IMR-90 (cell line): ENCODE results near the gene RTN1. TPM values are rescaled to one million over a fixed set of nuclear protein-coding genes. Genes with fewer than 3 reads are reported as not detected.

Source experiments
- ATAC-seq: fragments of 200-7000 bp; cut with Tn5 transposase; 2 replicates; pipeline ENCODE4 v1.9.1; 2020; ENCODE audit warnings: low read depth, mild to moderate bottlenecking, moderate library complexity
- BruUV-seq: library from RNA; stranded (reverse); fragments of 400-500 nt; replicated peaks from 2 replicates; lab custom pipeline; 2021; lab: Mats Ljungman, UMichigan
- CTCF ChIA-PET: fragments of 300-600 bp; formaldehyde crosslinking; extraction: SDS; loops from one replicate; lab custom pipeline; 2021; ENCODE audit warnings: antibody characterized with exemption; lab: Yijun Ruan, JAX
- POLR2A ChIA-PET: fragments of 300-600 bp; sonication (Branson Sonifier 250); formaldehyde crosslinking; loops from one replicate; lab custom pipeline; 2022; ENCODE audit warnings: antibody characterized with exemption; ENCODE audit not compliant: unreplicated experiment; lab: Charles Lee
- DNase-seq: peaks from one replicate; pipeline ENCODE4 v3.0.0; 2013
- H2AFZ ChIP-seq: replicated peaks from 2 replicates; pipeline ENCODE3; 2013; ENCODE audit warnings: low read length, mild to moderate bottlenecking; ENCODE audit not compliant: poor library complexity
- H2AK5ac ChIP-seq: 2 replicates; pipeline ENCODE4 v1.6.1; 2013; ENCODE audit warnings: low read depth, low read length, inconsistent platforms
- H2AK9ac ChIP-seq: replicated peaks from 2 replicates; pipeline ENCODE3; 2013; ENCODE audit warnings: mild to moderate bottlenecking, low read depth, low read length, moderate library complexity; ENCODE audit not compliant: poor library complexity
- H2BK120ac ChIP-seq: 2 replicates; pipeline ENCODE4 v1.6.1; 2013; ENCODE audit warnings: low read depth, low read length, inconsistent platforms
- H2BK15ac ChIP-seq: 3 replicates; pipeline ENCODE4 v1.6.1; 2013; ENCODE audit warnings: low read depth, low read length, inconsistent platforms
- H2BK20ac ChIP-seq: 2 replicates; pipeline ENCODE4 v1.6.1; 2013; ENCODE audit warnings: low read depth, mild to moderate bottlenecking, inconsistent platforms, low read length, moderate library complexity
- H2BK5ac ChIP-seq: 2 replicates; pipeline ENCODE4 v1.6.1; 2013; ENCODE audit warnings: mild to moderate bottlenecking, low read depth, low read length, inconsistent platforms; ENCODE audit not compliant: poor library complexity, severe bottlenecking
- H3K14ac ChIP-seq: replicated peaks from 2 replicates; pipeline ENCODE4 v1.6.1; 2013; ENCODE audit warnings: low read depth, low read length, inconsistent platforms
- H3K18ac ChIP-seq: 2 replicates; pipeline ENCODE4 v1.6.1; 2013; ENCODE audit warnings: low read depth, low read length, control low read depth
- H3K23ac ChIP-seq: 2 replicates; pipeline ENCODE4 v1.6.1; 2013; ENCODE audit warnings: low read depth, low read length, inconsistent platforms
- H3K27ac ChIP-seq: 2 replicates; pipeline ENCODE4 v1.5.1; 2013; ENCODE audit warnings: mild to moderate bottlenecking, control low read depth, low read length; ENCODE audit not compliant: insufficient read depth
- H3K27me3 ChIP-seq: 2 replicates; pipeline ENCODE4 v1.6.1; 2013; ENCODE audit warnings: low read length; ENCODE audit not compliant: control insufficient read depth, insufficient read depth
- H3K36me3 ChIP-seq: 2 replicates; pipeline ENCODE4 v1.6.1; 2013; ENCODE audit warnings: low read length, mixed read lengths; ENCODE audit not compliant: control insufficient read depth, insufficient read depth
- H3K4ac ChIP-seq: 2 replicates; pipeline ENCODE4 v1.6.1; 2013; ENCODE audit warnings: low read depth, low read length, inconsistent platforms
- H3K4me1 ChIP-seq: 2 replicates; pipeline ENCODE4 v1.6.1; 2013; ENCODE audit warnings: low read length, mixed read lengths; ENCODE audit not compliant: control insufficient read depth, insufficient read depth
- H3K4me2 ChIP-seq: 2 replicates; pipeline ENCODE4 v1.6.1; 2013; ENCODE audit warnings: low read depth, mild to moderate bottlenecking, control low read depth, low read length, moderate library complexity
- H3K4me3 ChIP-seq: 2 replicates; pipeline ENCODE4 v1.5.1; 2013; ENCODE audit warnings: low read depth, mild to moderate bottlenecking, control low read depth, low read length, moderate library complexity; ENCODE audit not compliant: insufficient read depth
- H3K56ac ChIP-seq: 2 replicates; pipeline ENCODE4 v1.6.1; 2013; ENCODE audit warnings: low read length, inconsistent platforms; ENCODE audit not compliant: insufficient read depth; ENCODE audit errors: extremely low read depth
- H3K79me1 ChIP-seq, 2 experiments: 2 replicates each; pipeline ENCODE4 v1.6.1; 2013; ENCODE audit warnings: low read length in 2 of 2, inconsistent platforms in 1 of 2, low read depth in 1 of 2
- H3K9ac ChIP-seq: 2 replicates; pipeline ENCODE4 v1.6.1; 2013; ENCODE audit warnings: low read depth, low read length, control low read depth
- H3K9me1 ChIP-seq: 2 replicates; pipeline ENCODE4 v1.6.1; 2013; ENCODE audit warnings: low read length, inconsistent platforms; ENCODE audit not compliant: insufficient read depth
- H3K9me3 ChIP-seq: 2 replicates; pipeline ENCODE4 v1.6.1; 2013; ENCODE audit warnings: low read length; ENCODE audit not compliant: control insufficient read depth, insufficient read depth
- H4K20me1 ChIP-seq: 2 replicates; pipeline ENCODE4 v1.6.1; 2013; ENCODE audit warnings: low read length, inconsistent platforms; ENCODE audit not compliant: insufficient read depth
- H4K5ac ChIP-seq: 2 replicates; pipeline ENCODE4 v1.6.1; 2013; ENCODE audit warnings: mild to moderate bottlenecking, low read depth, low read length, control low read depth
- H4K8ac ChIP-seq, 2 experiments: 2 replicates each; pipeline ENCODE4 v1.6.1; 2013; ENCODE audit warnings: low read depth in 2 of 2, low read length in 2 of 2, control low read depth in 1 of 2, inconsistent platforms in 1 of 2
- H4K91ac ChIP-seq: 2 replicates; pipeline ENCODE4 v1.6.1; 2013; ENCODE audit warnings: low read depth, low read length, inconsistent platforms; ENCODE audit not compliant: insufficient read depth
- BHLHE40 ChIP-seq: fragments of 150-350 bp; IDR thresholded peaks from 2 replicates; pipeline ENCODE4 v1.6.1; 2016; ENCODE audit warnings: mild to moderate bottlenecking, low read depth, low read length
- CEBPB ChIP-seq: IDR thresholded peaks from 2 replicates; pipeline ENCODE4 v1.6.1; 2012; ENCODE audit warnings: low read depth, low read length, improper control_type of control experiment
- CHD1 ChIP-seq: IDR thresholded peaks from 2 replicates; pipeline ENCODE4 v1.6.1; 2012; ENCODE audit warnings: low read depth, low read length, improper control_type of control experiment
- FOS ChIP-seq: fragments of 150-350 bp; IDR thresholded peaks from 2 replicates; pipeline ENCODE4 v1.6.1; 2016; ENCODE audit warnings: low read depth, low read length
- MAFK ChIP-seq: IDR thresholded peaks from 2 replicates; pipeline ENCODE4 v1.6.1; 2012; ENCODE audit warnings: low read depth, low read length, improper control_type of control experiment
- MAZ ChIP-seq: IDR thresholded peaks from 2 replicates; pipeline ENCODE4 v1.6.1; 2012; ENCODE audit warnings: low read depth, mild to moderate bottlenecking, low read length, improper control_type of control experiment, moderate library complexity, borderline replicate concordance
- MXI1 ChIP-seq: IDR thresholded peaks from 2 replicates; pipeline ENCODE4 v1.6.1; 2012; ENCODE audit warnings: low read depth, mild to moderate bottlenecking, low read length, moderate library complexity, borderline replicate concordance
- NFE2L2 ChIP-seq: fragments of 150-350 bp; IDR thresholded peaks from 2 replicates; pipeline ENCODE4 v1.6.1; 2016; ENCODE audit warnings: low read depth, mild to moderate bottlenecking, low read length
- POLR2A ChIP-seq: IDR thresholded peaks from 2 replicates; pipeline ENCODE4 v1.6.1; 2012; ENCODE audit warnings: mild to moderate bottlenecking, low read depth, low read length
- RAD21 ChIP-seq: IDR thresholded peaks from 2 replicates; pipeline ENCODE4 v1.6.1; 2012; ENCODE audit warnings: low read length, improper control_type of control experiment
- RCOR1 ChIP-seq: IDR thresholded peaks from 2 replicates; pipeline ENCODE4 v1.6.1; 2012; ENCODE audit warnings: mild to moderate bottlenecking, low read length, improper control_type of control experiment; ENCODE audit not compliant: insufficient replicate concordance
- RFX5 ChIP-seq: IDR thresholded peaks from 2 replicates; pipeline ENCODE4 v1.8.0; 2012; ENCODE audit warnings: low read depth, mild to moderate bottlenecking, low read length, moderate library complexity
- SMC3 ChIP-seq: fragments of 150-350 bp; IDR thresholded peaks from 2 replicates; pipeline ENCODE4 v1.6.1; 2016; ENCODE audit warnings: low read depth, mild to moderate bottlenecking, antibody characterized with exemption, low read length, moderate library complexity
- WGBS, 2 experiments: methylation state at CpG; one replicate each; pipeline versions ENCODE4 v1.1.5 to v1.1.7; 2013; ENCODE audit warnings: missing lambda C conversion rate in 2 of 2; ENCODE audit not compliant: insufficient read length in 1 of 2; ENCODE audit errors: extremely low coverage in 2 of 2; 5-methylcytosine and 5-hydroxymethylcytosine counted together
- dilution Hi-C: fragments of 300-500 bp; cut with HindIII; formaldehyde crosslinking; loops from one replicate; pipeline ENCODE4 v1.14.3; 2018; ENCODE audit warnings: low sequenced_read_pairs; ENCODE audit not compliant: unreplicated experiment
- in situ Hi-C: fragments of 300-500 bp; cut with MboI; formaldehyde crosslinking; loops from 3 replicates; pipeline ENCODE4 v1.14.3; 2019; ENCODE audit warnings: low sequenced_read_pairs, inconsistent platforms, mixed read lengths
- intact Hi-C: fragments of 100-400 bp; cut with micrococcal nuclease; formaldehyde crosslinking; loops from 2 replicates; pipeline ENCODE4 v1.10.0; 2022
- polyA plus RNA-seq, 3 experiments: library from polyadenylated mRNA; depleted of rRNA; stranded (reverse); fragments of >200 nt; gene quantifications; 2 replicates each; pipeline ENCODE4 v1.2.3, GENCODE V29; 2012; ENCODE audit warnings: low replicate concordance in 1 of 3
- total RNA-seq: library from RNA; depleted of rRNA; stranded (reverse); fragments of >200 nt; gene quantifications from 2 replicates; pipeline ENCODE4 v1.2.3, GENCODE V29; 2012
- TF ChIP-seq, protein P1 (sequence below): fragments of 150-350 bp; IDR thresholded peaks from 2 replicates; pipeline ENCODE4 v1.6.1; 2016; ENCODE audit warnings: low read depth, mild to moderate bottlenecking, low read length, moderate library complexity, borderline replicate concordance
- TF ChIP-seq, protein P2 (sequence below): conservative IDR thresholded peaks from 2 replicates; pipeline ENCODE4 v1.5.1; 2012; ENCODE audit warnings: mild to moderate bottlenecking, low read depth, low read length, improper control_type of control experiment
- TF ChIP-seq, protein P3 (sequence below): fragments of 150-350 bp; IDR thresholded peaks from 2 replicates; pipeline ENCODE4 v1.6.1; 2017; ENCODE audit warnings: mild to moderate bottlenecking, antibody characterized with exemption, low read length, low read depth

The RTN1 gene
- total and polyA plus RNA-seq, 2 of the 4 experiments (the other 2 are of a cell fraction), result 0.18 to 0.46 TPM

DNA sequence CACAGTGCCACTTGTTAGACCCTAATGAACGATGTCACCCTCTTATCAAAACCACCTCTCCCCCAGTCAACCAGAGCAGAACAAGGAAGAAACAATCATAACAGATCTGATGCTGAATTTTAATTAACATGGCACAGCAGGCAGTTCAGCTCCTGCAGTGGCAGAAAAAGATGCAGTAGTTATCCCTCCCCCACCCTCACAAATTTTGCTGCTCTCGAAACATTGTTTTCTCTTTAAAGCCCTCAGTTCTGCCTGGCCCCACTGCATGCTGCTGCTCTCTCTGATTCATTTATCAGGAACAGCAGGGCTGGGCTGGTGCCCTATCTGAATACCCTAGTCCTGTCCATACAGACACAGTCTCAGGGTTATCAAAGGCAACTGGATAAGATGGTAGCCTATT is 306.2 kb downstream of the RTN1 start:
- TF ChIP-seq MXI1, result no peak
- no peak for TF ChIP-seq CHD1
- TF ChIP-seq SMC3, result no peak
- TF ChIP-seq, protein P1, sequence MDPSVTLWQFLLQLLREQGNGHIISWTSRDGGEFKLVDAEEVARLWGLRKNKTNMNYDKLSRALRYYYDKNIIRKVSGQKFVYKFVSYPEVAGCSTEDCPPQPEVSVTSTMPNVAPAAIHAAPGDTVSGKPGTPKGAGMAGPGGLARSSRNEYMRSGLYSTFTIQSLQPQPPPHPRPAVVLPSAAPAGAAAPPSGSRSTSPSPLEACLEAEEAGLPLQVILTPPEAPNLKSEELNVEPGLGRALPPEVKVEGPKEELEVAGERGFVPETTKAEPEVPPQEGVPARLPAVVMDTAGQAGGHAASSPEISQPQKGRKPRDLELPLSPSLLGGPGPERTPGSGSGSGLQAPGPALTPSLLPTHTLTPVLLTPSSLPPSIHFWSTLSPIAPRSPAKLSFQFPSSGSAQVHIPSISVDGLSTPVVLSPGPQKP, result no peak
- no peak for TF ChIP-seq RAD21
- TF ChIP-seq FOS, result no peak
- no peak for TF ChIP-seq MAFK
- no peak for TF ChIP-seq MAZ
- TF ChIP-seq, protein P2, sequence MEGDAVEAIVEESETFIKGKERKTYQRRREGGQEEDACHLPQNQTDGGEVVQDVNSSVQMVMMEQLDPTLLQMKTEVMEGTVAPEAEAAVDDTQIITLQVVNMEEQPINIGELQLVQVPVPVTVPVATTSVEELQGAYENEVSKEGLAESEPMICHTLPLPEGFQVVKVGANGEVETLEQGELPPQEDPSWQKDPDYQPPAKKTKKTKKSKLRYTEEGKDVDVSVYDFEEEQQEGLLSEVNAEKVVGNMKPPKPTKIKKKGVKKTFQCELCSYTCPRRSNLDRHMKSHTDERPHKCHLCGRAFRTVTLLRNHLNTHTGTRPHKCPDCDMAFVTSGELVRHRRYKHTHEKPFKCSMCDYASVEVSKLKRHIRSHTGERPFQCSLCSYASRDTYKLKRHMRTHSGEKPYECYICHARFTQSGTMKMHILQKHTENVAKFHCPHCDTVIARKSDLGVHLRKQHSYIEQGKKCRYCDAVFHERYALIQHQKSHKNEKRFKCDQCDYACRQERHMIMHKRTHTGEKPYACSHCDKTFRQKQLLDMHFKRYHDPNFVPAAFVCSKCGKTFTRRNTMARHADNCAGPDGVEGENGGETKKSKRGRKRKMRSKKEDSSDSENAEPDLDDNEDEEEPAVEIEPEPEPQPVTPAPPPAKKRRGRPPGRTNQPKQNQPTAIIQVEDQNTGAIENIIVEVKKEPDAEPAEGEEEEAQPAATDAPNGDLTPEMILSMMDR, result no peak
- TF ChIP-seq BHLHE40, result no peak
- no peak for TF ChIP-seq POLR2A
- TF ChIP-seq, protein P3, sequence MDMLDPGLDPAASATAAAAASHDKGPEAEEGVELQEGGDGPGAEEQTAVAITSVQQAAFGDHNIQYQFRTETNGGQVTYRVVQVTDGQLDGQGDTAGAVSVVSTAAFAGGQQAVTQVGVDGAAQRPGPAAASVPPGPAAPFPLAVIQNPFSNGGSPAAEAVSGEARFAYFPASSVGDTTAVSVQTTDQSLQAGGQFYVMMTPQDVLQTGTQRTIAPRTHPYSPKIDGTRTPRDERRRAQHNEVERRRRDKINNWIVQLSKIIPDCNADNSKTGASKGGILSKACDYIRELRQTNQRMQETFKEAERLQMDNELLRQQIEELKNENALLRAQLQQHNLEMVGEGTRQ, result no peak
- TF ChIP-seq NFE2L2, result no peak
- no peak for TF ChIP-seq RCOR1
- TF ChIP-seq RFX5, result no peak
- no peak for TF ChIP-seq CEBPB
- ChIA-PET POLR2A (no interaction called here), CTCF (no interaction called here)
- Histone ChIP-seq H3K56ac (no peak overlapping the region), H3K36me3 (no peaks in the 10 kb centered on the region), H2BK20ac (no peak overlapping the region), H2BK120ac (no peak overlapping the region), H4K8ac (no peak overlapping the region), H2BK5ac (no peak overlapping the region), H4K91ac (no peak overlapping the region), H3K9me1 (no peaks in the 10 kb centered on the region), H3K4me3 (no peak overlapping the region), H2AK9ac (no peak overlapping the region), H4K5ac (no peak overlapping the region), H3K4ac (no peak overlapping the region), H2BK15ac (no peak overlapping the region), H3K27ac (no peak overlapping the region), H3K9ac (no peak overlapping the region), H3K4me2 (no peak overlapping the region), H3K4me1 (no peaks in the 10 kb centered on the region), H3K79me1 (no peaks in the 10 kb centered on the region), H2AK5ac (no peak overlapping the region), H4K20me1 (no peaks in the 10 kb centered on the region), H3K23ac (no peak overlapping the region), H3K14ac (no peak overlapping the region), H3K27me3 (peaks cover 11% of the 10 kb centered on the region), H3K18ac (no peak overlapping the region), H3K9me3 (no peaks in the 10 kb centered on the region), H2AFZ (no peak overlapping the region)
- BruUV-seq, result no TSS peak
- in situ Hi-C loops, result no loop called here
- 0% methylated on average over 1 of the region's 2 CpGs; no CpG with 5 or more reads in 1 of the 2 experiments for WGBS, 2 experiments
- dilution Hi-C loops, result no loop called here
- ATAC-seq, result no peak
- DNase-seq, result no peak
- intact Hi-C loops, result loop anchor here (5.0 kb wide), 1 partner anchor 37 kb away; no protein-coding TSS in a partner anchor
